ENCODE data around the gene KAT6B.
A peak's percentile ranks its signal among the peaks of the same experiment; 100 is the strongest.
"Not testable (repeated sequence)": the region's sequence is repeated elsewhere in the genome, so short reads cannot be mapped to it uniquely, and the experiment has no call there.

KAT6B gene

DNA sequence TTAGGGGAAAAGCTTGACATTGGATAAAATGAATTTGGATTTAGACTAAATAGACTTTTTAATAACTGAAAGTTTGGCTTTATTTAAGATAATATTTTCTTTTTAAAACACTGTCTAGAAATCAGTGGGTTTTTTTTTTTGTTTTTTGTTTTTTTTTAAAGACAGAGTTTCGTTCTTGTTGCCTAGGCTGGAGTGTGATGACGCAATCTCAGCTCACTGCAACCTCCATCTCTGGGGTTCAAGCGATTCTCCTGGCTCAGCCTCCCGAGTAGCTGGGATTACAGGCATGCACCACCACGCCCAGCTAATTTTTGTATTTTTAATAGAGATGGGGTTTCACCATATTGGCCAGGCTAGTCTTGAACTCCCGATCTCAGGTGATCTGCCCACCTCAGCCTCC, 66.9 kb downstream of the KAT6B start:
- not testable (repeated sequence) for DNase-seq

DNA sequence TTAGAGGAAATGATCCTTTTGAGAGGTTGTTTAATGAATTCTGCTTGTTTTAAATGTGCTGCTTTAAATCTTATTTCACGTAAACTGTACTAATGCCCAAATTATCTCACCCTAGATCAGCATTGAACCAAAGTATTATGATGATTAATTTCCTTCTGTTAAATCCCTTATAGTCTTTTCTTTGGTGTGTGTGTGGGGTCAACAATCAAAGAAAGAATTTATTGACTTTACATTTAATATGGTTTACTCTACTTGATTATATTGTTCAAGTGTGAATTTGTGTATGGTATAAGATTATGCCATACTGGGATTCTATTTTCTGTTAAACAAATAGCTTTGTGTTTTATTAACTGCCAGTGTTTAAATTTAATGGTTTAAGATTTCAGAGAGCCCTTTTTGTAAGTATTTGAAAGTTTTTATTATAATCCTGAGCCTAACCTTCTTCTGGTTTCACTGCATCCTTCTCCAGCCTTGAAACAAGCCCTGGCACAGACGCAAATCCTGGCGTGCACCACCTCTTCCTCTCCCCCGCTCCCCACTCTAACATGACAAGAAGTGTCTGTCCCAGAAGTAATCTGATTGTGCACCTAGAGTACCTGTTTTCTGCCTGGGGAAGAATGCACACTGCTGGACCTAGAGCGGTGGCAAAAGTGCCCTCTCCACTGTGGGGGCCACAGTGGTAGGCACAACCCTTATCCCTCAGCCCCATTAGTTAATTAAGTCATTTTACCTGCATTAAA, 70.6 kb downstream of the KAT6B start:
- no peak for DNase-seq

DNA sequence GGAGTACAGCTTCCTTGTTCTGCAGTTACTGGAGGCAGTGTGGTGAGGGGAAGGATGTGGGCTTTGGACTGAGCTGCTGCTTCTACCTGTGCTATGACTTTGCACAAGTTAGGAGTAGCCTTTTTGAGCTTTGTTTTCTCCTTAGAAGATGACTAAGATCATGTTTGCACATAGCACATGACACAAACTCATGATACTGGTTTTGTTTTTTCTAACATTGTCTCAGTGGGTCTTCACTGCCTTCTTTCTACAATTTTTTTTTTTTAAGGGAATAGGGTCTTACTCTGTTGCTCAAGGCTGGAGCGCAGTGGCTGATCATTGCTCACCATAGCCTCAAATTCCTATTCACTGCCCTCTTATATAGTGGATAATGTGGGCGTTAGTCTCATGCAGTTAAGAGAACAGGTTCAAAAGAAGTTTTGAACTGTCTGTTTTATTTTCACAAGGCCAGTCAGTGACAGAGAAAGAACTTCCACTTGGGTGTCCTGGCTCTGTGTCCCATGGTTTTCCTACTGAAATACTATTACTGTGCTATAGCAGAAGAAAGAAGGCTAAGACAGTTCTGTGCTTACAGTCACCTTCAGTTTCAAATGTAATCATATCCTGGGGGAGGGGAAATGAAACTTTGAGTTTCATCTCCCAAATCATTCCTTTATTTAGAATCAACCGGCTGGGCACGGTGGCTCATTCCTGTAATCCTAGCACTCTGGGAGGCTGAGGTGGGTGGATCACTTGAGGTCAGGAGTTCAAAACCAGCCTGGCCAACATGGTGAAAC, 72.0 kb downstream of the KAT6B start:
- no peak for DNase-seq

DNA sequence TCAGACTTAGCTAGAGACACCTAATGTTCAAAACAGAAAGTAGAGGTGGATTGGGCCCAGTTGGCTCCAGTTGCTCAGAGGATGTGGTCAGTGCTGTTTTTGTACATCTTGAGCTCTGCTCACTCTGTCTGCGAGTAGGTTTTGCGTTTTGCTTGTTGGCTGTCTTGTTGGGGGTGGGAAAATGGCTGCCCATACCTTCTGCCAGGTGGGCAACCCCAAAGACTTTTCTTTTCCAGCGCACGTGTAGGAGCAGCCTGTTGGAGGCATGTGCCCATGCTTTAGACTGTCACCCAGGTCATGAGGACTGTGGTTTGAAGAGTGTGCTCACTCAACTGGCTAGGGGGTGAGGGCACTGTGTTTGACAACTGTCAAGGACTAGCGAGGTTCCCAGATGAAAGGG, 73.9 kb downstream of the KAT6B start:
- no peak for DNase-seq

GRCh38 chr10:74901301-74901700, 74.9 kb downstream of the KAT6B start:
- no peak for DNase-seq

GRCh38 chr10:74901867-74902450, 75.6 kb downstream of the KAT6B start:
- no peak for DNase-seq

DNA sequence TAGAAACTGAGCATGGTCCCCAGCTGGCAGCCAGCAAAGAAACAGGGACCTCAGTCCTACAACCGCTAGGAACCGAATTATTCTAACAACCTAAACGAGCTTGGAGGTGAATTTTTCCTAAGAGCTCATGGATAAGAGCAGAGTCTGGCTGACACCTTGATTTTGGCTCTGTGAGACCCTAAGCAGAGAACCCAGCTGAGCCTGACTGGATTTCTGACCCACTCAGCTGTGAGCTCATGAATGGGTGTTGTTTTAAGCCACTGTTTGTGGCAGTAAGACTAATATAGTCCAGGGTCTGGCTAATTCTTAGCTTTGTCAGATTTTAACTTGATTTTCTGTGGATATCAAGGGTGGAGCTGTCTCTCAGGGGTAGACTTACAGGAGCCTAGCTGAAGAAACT, 77.1 kb downstream of the KAT6B start:
- DNase-seq, result no peak

DNA sequence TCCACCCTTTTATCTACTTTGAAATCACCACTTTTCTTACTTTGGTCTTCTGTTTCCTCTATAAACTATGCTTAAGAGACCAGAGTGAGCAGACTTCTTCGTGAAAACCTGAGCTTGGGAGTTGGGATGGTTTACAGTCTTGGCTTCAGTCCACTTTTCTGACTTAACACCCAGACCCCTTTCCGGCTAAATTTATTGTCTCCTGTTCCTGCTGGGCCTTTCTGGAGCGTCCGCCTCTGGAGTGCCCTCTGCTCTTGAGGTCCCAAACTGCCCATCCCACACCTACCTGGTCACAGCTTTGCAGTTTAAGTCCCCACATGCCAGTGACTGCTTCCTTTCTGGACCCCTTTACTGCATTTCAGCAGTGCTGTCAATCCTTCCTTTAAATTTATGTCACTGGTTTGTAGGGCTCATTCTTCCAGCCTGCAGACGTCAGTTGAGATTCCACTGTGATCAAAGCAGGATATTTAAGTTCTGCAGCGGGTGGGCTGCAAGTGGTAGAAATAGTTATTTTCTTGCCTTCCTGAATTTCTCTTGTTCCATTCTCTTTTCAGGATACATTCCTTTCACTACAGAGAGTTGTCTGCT, 80.3 kb downstream of the KAT6B start:
- no peak for DNase-seq

- peak; percentile 7 for DNase-seq
Measured at GRCh38 chr10:74909670-74910069, 83.3 kb downstream of the KAT6B start.

GRCh38 chr10:74910241-74910975, 84.0 kb downstream of the KAT6B start:
- no peak for DNase-seq

GRCh38 chr10:74910976-74911350, 84.6 kb downstream of the KAT6B start:
- no peak for DNase-seq

- no peak for DNase-seq
Measured at GRCh38 chr10:74912182-74912581, 85.8 kb downstream of the KAT6B start.

GRCh38 chr10:74912682-74913081, 86.3 kb downstream of the KAT6B start:
- DNase-seq, result no peak

DNA sequence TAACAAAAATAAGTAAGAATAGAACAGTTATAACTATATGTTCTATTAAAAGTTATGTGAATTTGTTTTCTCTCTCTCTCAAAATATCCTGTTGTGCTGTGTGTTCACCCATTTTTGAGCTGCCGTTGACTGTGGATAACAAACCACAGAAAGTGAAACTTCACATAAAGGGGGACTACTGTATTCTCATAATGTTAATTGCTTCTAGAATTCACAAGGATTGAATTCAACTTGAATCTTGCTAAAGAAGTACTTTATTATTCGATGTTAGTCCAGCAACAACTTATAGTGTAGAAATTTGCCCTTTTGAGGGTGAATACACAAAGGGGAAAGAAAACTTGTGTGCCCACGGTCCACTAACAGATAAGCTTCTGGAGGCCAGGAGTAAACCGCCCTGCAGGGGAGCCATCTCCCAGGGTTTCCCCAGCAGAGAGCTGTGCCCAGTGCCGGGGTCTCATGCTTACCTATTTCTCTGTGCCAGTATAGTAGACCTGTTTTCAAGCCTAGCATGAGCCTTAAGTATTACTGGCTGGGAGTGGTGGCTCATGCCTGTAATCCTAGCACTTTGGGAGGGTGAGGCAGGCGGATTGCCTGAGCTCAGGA, 87.1 kb downstream of the KAT6B start:
- DNase-seq, result no peak

- no peak for DNase-seq
Measured at GRCh38 chr10:74916283-74916682, 89.9 kb downstream of the KAT6B start.

DNA sequence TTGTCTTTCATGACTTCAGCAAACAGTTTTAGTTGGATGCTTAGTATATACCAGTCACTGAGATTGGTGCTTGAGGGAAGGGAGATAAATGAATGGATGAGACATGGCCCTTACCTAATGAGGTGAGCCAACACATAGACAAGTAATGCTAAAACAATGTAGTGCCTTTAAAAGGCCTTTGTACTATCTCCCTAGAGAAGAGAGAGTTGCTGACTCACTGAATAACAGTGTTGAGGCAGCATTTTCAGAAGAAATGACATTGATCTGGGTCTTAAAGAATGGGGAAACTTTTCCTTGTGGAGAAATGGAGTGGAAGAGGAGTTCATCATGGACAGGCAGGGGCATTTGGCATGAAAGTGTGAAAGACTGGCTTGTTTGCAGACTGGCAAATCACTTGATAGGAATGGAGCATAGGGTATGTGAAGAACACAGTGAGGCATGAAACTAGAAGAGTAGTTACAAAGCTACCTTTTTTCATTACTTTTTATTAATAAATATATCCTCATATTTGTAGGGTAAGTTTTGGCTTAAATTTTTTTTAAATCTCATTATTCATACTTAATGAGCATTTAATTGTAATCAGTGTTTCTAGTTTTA, 91.2 kb downstream of the KAT6B start:
- DNase-seq, result peak; percentile 92

GRCh38 chr10:74919671-74920070, 93.3 kb downstream of the KAT6B start:
- DNase-seq, result no peak

DNA sequence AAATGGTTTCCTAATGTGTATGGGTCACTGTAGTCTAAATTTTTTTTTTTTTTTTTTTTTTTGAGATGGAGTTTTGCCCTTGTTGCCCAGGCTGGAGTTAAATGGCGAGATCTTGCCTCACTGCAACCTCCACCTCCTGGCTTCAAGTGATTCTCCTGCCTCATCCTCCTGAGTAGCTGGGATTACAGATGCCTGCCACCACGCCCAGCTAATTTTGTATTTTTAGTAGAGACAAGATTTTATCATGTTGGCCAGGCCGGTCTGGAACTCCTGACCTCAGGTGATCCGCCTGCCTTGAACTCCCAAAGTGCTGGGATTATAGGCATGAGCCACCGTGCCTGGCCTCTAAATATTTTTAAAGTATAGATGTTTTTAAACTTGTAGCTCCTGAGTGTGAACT, 94.7 kb downstream of the KAT6B start:
- DNase-seq, result not testable (repeated sequence)

DNA sequence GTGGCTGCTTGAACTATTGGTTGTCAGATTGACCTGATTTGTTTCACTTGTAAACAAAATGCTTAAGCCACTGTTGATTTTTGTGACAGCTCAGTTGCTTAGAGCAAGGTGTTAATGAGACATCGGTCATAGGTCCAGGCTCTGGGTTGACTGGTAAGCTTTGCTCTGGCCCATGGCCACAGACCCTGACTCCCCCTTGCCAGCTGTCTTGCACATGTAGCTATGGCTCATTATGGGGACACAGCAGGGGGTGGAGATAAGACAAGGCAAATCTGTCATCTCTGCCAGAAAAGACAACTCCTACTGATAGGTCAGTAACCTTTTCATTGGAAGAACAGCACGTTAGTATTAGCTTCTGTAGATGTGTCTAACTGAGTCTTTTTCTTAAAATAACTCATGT, 95.3 kb downstream of the KAT6B start:
- DNase-seq, result peak; percentile 8

GRCh38 chr10:74922921-74923320, 96.5 kb downstream of the KAT6B start:
- DNase-seq, result peak; percentile 9

DNA sequence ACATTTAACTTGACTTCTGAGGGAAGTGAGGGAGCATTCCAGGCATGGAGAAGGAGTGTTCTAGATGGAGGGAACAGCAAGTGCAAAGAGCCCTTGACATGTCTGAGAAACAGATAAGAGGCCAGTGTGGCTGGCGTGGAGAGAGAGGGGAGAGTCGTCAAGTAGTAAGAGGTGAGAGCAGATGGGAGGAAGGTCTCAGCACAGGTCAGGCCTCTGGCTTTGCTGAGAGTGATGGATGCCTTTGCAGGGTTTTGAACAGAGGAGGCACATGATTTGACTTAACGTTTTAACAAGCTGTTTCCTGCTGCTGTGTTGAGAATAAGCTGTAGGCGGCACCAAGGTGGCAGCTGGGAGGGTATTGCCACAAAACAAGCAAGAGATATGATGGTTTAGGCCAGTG, 97.2 kb downstream of the KAT6B start:
- no peak for DNase-seq

Measured in kidney glomerular epithelial cell (primary cell).